ENCODE results near the gene SGMS2.

DNA sequence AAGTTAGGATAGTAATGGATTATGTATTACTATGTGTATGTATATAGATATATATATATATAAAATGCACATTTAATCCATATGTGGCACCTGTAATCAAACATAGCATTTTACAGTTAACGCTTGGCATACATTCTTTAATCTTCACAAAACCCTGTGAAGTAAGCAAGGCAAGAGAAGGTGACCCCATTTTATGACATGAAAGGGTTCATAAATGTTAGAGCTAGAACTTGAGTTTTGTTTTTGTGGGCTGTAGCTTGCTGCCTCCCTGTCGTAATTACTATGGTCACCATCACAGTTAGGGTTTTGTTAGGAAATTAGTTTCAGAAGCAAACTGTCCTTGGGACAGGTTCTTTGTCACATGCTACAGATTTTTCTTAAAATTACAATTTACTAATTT lies 92.8 kb downstream of the SGMS2 start:
- TF ChIP-seq, protein P1, sequence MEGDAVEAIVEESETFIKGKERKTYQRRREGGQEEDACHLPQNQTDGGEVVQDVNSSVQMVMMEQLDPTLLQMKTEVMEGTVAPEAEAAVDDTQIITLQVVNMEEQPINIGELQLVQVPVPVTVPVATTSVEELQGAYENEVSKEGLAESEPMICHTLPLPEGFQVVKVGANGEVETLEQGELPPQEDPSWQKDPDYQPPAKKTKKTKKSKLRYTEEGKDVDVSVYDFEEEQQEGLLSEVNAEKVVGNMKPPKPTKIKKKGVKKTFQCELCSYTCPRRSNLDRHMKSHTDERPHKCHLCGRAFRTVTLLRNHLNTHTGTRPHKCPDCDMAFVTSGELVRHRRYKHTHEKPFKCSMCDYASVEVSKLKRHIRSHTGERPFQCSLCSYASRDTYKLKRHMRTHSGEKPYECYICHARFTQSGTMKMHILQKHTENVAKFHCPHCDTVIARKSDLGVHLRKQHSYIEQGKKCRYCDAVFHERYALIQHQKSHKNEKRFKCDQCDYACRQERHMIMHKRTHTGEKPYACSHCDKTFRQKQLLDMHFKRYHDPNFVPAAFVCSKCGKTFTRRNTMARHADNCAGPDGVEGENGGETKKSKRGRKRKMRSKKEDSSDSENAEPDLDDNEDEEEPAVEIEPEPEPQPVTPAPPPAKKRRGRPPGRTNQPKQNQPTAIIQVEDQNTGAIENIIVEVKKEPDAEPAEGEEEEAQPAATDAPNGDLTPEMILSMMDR (conservative IDR thresholded peaks at IDR 0.05; ENCODE audit: low read depth, low read length), result no peak
- no peak for TF ChIP-seq RAD21 (IDR thresholded peaks at IDR 0.05; ENCODE audit: low read length)
- TF ChIP-seq CEBPB (IDR thresholded peaks at IDR 0.05; ENCODE audit: low read depth, low read length), result no peak
- no peak for TF ChIP-seq POLR2A (IDR thresholded peaks at IDR 0.05; ENCODE audit: low read depth, low read length)
- no peak for TF ChIP-seq SMC3 (IDR thresholded peaks at IDR 0.05; ENCODE audit: low read depth, low read length)
- TF ChIP-seq, protein P2, sequence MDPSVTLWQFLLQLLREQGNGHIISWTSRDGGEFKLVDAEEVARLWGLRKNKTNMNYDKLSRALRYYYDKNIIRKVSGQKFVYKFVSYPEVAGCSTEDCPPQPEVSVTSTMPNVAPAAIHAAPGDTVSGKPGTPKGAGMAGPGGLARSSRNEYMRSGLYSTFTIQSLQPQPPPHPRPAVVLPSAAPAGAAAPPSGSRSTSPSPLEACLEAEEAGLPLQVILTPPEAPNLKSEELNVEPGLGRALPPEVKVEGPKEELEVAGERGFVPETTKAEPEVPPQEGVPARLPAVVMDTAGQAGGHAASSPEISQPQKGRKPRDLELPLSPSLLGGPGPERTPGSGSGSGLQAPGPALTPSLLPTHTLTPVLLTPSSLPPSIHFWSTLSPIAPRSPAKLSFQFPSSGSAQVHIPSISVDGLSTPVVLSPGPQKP (IDR thresholded peaks at IDR 0.05; ENCODE audit: borderline replicate concordance, low read depth, low read length), result no peak
- no peak for TF ChIP-seq BHLHE40 (IDR thresholded peaks at IDR 0.05; ENCODE audit: low read depth, low read length)
- TF ChIP-seq, protein P3, sequence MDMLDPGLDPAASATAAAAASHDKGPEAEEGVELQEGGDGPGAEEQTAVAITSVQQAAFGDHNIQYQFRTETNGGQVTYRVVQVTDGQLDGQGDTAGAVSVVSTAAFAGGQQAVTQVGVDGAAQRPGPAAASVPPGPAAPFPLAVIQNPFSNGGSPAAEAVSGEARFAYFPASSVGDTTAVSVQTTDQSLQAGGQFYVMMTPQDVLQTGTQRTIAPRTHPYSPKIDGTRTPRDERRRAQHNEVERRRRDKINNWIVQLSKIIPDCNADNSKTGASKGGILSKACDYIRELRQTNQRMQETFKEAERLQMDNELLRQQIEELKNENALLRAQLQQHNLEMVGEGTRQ (IDR thresholded peaks at IDR 0.05; ENCODE audit: low read depth, low read length), result no peak
- TF ChIP-seq FOS (IDR thresholded peaks at IDR 0.05; ENCODE audit: low read depth, low read length), result no peak
- no peak for TF ChIP-seq RCOR1 (IDR thresholded peaks at IDR 0.05; ENCODE audit: insufficient replicate concordance, low read length)
- TF ChIP-seq RFX5 (IDR thresholded peaks at IDR 0.05; ENCODE audit: low read depth, low read length), result no peak
